Measurements from ENCODE around the gene SDS.

SDS gene

GRCh38 chr12:113407931-113408600, 4.4 kb upstream of the SDS start:
- Histone ChIP-seq H3K4me1 (ENCODE audit: control insufficient read depth, insufficient read depth, low read length) (peaks cover 7% of the 10 kb centered on the region), H3K4me2 (ENCODE audit: low read length) (no peak overlapping the region), H3K9me3 (replicated peaks; ENCODE audit: low read length) (no peaks in the 10 kb centered on the region), H3K9ac (ENCODE audit: low read depth, low read length) (no peak overlapping the region), H3K36me3 (ENCODE audit: insufficient read depth, low read length) (no peaks in the 10 kb centered on the region), H3K4me3 (ENCODE audit: low read length) (no peak overlapping the region), H3K27me3 (ENCODE audit: control insufficient read depth, insufficient read depth, low read length) (peaks cover 14% of the 10 kb centered on the region)

GRCh38 chr12:113405694-113406093, 2.0 kb upstream of the SDS start:
- Histone ChIP-seq H3K4me3 (ENCODE audit: low read length) (no peak overlapping the region), H3K4me2 (ENCODE audit: low read length) (no peak overlapping the region), H3K4me1 (ENCODE audit: control insufficient read depth, insufficient read depth, low read length) (peaks cover 7% of the 10 kb centered on the region), H3K9ac (ENCODE audit: low read depth, low read length) (no peak overlapping the region), H3K9me3 (replicated peaks; ENCODE audit: low read length) (no peaks in the 10 kb centered on the region), H3K36me3 (ENCODE audit: insufficient read depth, low read length) (no peaks in the 10 kb centered on the region), H3K27me3 (ENCODE audit: control insufficient read depth, insufficient read depth, low read length) (peaks cover 16% of the 10 kb centered on the region)

GRCh38 chr12:113402586-113403260, 964 bp downstream of the SDS start:
- peaks cover 9% of the 10 kb centered on the region for H3K27me3 ChIP-seq (ENCODE audit: control insufficient read depth, insufficient read depth, low read length)
- H3K9me3 ChIP-seq (replicated peaks; ENCODE audit: low read length), result no peaks in the 10 kb centered on the region
- H3K4me1 ChIP-seq (ENCODE audit: control insufficient read depth, insufficient read depth, low read length), result peaks cover 1% of the 10 kb centered on the region
- H3K4me2 ChIP-seq (ENCODE audit: low read length), result no peak overlapping the region
- no peaks in the 10 kb centered on the region for H3K36me3 ChIP-seq (ENCODE audit: insufficient read depth, low read length)
- no peak overlapping the region for H3K4me3 ChIP-seq (ENCODE audit: low read length)
- no peak overlapping the region for H3K9ac ChIP-seq (ENCODE audit: low read depth, low read length)

- Histone ChIP-seq H3K27me3 (ENCODE audit: control insufficient read depth, insufficient read depth, low read length) (peaks cover 19% of the 10 kb centered on the region), H3K4me1 (ENCODE audit: control insufficient read depth, insufficient read depth, low read length) (no peaks in the 10 kb centered on the region), H3K4me3 (ENCODE audit: low read length) (no peak overlapping the region), H3K4me2 (ENCODE audit: low read length) (no peak overlapping the region), H3K36me3 (ENCODE audit: insufficient read depth, low read length) (no peaks in the 10 kb centered on the region), H3K9ac (ENCODE audit: low read depth, low read length) (no peak overlapping the region), H3K9me3 (replicated peaks; ENCODE audit: low read length) (no peaks in the 10 kb centered on the region)
These were observed 2.4 kb downstream of the SDS start for GRCh38 chr12:113401066-113402000.

DNA sequence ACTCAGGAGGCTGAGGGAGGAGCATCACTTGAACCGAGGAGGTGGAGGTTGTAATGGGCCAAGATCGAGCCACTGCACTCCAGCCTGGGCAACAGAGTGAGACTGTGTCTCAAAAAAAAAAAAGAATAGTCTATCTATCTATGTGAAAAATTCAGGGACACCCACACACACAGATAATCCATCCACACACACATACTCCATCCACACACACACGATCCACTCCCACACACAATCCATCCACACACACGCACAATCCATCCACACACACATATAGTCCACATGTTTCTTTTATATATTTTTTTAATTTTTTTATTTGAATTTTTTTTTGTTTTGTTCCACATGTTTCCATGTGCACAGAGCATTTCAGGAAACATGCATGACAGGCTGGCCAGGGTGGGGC, 3.3 kb downstream of the SDS start:
- Histone ChIP-seq H3K4me2 (ENCODE audit: low read length) (no peak overlapping the region), H3K27me3 (ENCODE audit: control insufficient read depth, insufficient read depth, low read length) (peaks cover 19% of the 10 kb centered on the region), H3K9me3 (replicated peaks; ENCODE audit: low read length) (no peaks in the 10 kb centered on the region), H3K9ac (ENCODE audit: low read depth, low read length) (no peak overlapping the region), H3K4me3 (ENCODE audit: low read length) (no peak overlapping the region), H3K4me1 (ENCODE audit: control insufficient read depth, insufficient read depth, low read length) (no peaks in the 10 kb centered on the region), H3K36me3 (ENCODE audit: insufficient read depth, low read length) (no peaks in the 10 kb centered on the region)

DNA sequence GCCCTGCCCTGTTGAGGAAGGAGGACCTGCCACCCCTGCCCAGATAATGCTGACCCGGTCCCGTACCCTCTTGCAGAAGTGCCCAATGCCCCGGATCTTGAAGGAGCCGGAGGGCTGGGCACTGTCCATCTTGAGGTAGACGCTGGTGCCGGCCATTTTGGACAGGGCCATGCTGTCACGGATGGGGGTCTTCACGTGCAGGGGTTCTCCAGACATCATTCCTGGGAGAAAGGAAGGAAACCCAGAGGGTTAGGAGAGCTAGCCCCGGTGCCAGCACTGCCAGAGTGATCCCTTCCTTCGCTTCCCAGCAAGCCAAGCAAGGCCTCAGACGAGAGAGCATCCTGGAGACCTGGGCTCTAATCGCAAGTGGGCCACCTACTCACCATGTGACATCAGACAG, 4.2 kb downstream of the SDS start:
- H3K4me1 ChIP-seq (ENCODE audit: control insufficient read depth, insufficient read depth, low read length), result no peaks in the 10 kb centered on the region
- H3K9me3 ChIP-seq (replicated peaks; ENCODE audit: low read length), result no peaks in the 10 kb centered on the region
- H3K27me3 ChIP-seq (ENCODE audit: control insufficient read depth, insufficient read depth, low read length), result peaks cover 19% of the 10 kb centered on the region
- H3K4me2 ChIP-seq (ENCODE audit: low read length), result no peak overlapping the region
- no peak overlapping the region for H3K9ac ChIP-seq (ENCODE audit: low read depth, low read length)
- no peak overlapping the region for H3K4me3 ChIP-seq (ENCODE audit: low read length)
- H3K36me3 ChIP-seq (ENCODE audit: insufficient read depth, low read length), result no peaks in the 10 kb centered on the region

DNA sequence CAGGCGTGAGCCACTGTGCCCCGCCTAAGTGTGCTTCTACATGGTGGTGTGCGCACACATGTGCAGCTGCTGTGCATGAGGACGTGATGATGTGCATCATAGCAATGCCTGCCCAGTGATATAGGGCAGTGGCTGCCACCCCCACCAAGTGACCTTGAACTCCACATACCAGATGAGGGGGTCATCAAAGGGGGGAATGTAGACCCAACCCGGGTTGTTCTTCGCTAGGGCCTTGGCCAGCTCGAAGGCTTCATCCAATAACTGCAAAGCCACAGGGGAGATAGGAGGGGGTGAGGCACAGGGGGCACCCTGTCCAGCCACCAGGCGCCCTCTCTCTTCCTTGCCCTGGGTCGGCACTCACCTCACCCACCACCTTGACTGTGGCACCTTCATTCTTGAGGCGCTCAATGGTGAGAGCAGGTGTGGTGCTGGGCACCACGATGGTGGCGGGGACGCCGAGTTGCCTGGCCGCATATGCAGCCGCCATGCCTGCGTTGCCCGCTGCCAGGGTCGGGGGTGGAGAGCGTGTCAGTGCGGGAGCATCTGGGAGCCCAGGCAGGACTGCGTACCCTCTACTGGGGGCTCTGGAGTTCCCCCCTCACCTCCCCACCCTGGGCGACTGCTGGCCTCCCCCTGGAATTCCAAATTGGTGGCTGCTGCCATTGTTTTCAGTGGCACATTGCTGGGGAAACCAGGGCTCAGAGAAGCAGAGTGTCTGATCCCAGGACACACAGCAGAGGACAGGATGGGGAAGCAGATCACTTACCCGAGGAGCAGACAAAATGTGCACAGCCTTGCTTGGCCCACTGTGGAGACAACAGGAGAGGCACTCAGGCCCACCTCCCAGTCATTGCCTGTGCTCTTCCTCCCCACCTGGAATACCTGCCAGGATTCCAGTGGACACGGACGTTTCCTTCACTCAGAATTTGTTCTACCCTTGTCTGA, 5.1 kb downstream of the SDS start:
- Histone ChIP-seq H3K4me2 (ENCODE audit: low read length) (no peak overlapping the region), H3K4me1 (ENCODE audit: control insufficient read depth, insufficient read depth, low read length) (no peaks in the 10 kb centered on the region), H3K36me3 (ENCODE audit: insufficient read depth, low read length) (no peaks in the 10 kb centered on the region), H3K9me3 (replicated peaks; ENCODE audit: low read length) (no peaks in the 10 kb centered on the region), H3K9ac (ENCODE audit: low read depth, low read length) (no peak overlapping the region), H3K4me3 (ENCODE audit: low read length) (no peak overlapping the region), H3K27me3 (ENCODE audit: control insufficient read depth, insufficient read depth, low read length) (peaks cover 19% of the 10 kb centered on the region)

DNA sequence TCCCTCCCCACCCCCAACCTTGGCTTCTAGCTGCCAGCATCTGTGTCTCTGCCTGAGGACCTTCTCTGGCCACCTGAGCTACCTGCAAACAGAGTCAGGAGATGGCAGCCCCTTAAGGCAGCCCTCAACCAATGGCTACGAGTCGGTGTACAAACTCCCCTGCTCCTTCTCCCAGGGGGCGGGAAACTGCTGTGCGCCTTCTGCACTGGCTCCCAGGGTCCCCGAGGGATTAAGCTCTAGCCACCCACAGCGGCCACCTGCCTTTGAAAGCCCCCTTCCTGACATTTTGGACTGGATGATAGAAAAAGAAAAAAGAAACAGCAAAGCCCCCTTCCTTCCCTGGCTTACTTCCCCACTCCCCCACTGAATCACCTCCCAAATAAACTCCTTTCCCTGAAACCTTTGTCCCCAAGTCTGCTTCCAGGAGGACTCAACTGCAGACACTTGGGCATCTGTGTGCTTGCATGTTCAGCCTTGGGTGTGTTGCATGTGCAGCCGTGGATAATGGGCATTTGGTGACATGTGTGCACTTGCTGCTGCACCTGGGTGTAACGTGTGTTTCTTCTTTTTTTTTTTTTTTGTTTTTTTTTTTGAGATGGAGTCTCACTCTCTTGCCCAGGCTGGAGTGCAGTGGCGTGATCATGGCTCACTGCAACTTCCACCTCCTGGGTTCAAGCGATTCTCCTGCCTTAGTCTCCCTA, 6.0 kb downstream of the SDS start:
- Histone ChIP-seq H3K36me3 (ENCODE audit: insufficient read depth, low read length) (no peaks in the 10 kb centered on the region), H3K9ac (ENCODE audit: low read depth, low read length) (no peak overlapping the region), H3K4me2 (ENCODE audit: low read length) (no peak overlapping the region), H3K4me3 (ENCODE audit: low read length) (no peak overlapping the region), H3K9me3 (replicated peaks; ENCODE audit: low read length) (no peaks in the 10 kb centered on the region), H3K4me1 (ENCODE audit: control insufficient read depth, insufficient read depth, low read length) (no peaks in the 10 kb centered on the region), H3K27me3 (ENCODE audit: control insufficient read depth, insufficient read depth, low read length) (peaks cover 19% of the 10 kb centered on the region)

- Histone ChIP-seq H3K4me2 (ENCODE audit: low read length) (no peak overlapping the region), H3K4me1 (ENCODE audit: control insufficient read depth, insufficient read depth, low read length) (no peaks in the 10 kb centered on the region), H3K9me3 (replicated peaks; ENCODE audit: low read length) (no peaks in the 10 kb centered on the region), H3K27me3 (ENCODE audit: control insufficient read depth, insufficient read depth, low read length) (peaks cover 18% of the 10 kb centered on the region), H3K9ac (ENCODE audit: low read depth, low read length) (no peak overlapping the region), H3K36me3 (ENCODE audit: insufficient read depth, low read length) (no peaks in the 10 kb centered on the region), H3K4me3 (ENCODE audit: low read length) (no peak overlapping the region)
These were observed 6.7 kb downstream of the SDS start for GRCh38 chr12:113396828-113397496.

DNA sequence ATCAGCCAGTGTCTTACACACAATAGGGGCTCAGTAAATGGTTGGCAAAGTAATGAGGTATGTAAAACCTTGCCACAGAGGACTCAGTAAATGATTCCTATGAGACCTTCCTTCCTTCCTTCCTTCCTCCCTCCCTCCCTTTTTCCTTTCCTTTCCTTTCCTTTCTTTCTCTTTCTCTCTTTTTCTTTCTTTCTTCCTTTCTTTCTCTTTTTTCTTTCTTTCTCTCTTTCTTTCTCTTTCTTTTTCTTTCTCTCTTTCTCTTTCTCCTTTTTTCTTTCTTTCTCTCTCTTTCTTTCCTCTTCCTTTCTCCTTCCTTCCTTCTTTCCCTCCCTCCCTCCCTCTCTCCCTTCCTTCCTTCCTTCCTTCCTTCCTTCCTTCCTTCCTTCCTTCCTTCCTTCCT, 7.5 kb downstream of the SDS start:
- H3K4me3 ChIP-seq (ENCODE audit: low read length), result no peak overlapping the region
- peaks cover 2% of the 10 kb centered on the region for H3K36me3 ChIP-seq (ENCODE audit: insufficient read depth, low read length)
- no peak overlapping the region for H3K4me2 ChIP-seq (ENCODE audit: low read length)
- no peaks in the 10 kb centered on the region for H3K4me1 ChIP-seq (ENCODE audit: control insufficient read depth, insufficient read depth, low read length)
- H3K9ac ChIP-seq (ENCODE audit: low read depth, low read length), result no peak overlapping the region
- H3K9me3 ChIP-seq (replicated peaks; ENCODE audit: low read length), result no peaks in the 10 kb centered on the region
- H3K27me3 ChIP-seq (ENCODE audit: control insufficient read depth, insufficient read depth, low read length), result peaks cover 11% of the 10 kb centered on the region

Measured in skeletal muscle satellite cell (primary cell).